Pericardium fibroblast (primary cell): ENCODE data around the gene ARHGEF26. TPM values are rescaled to one million over a fixed set of nuclear protein-coding genes. Genes with fewer than 3 reads are reported as not detected.

ENCODE experiments used
- total RNA-seq: library from RNA; depleted of rRNA; stranded (reverse); fragments of >200 nt; gene quantifications from 2 replicates; pipeline ENCODE4 v1.2.3, GENCODE V29; 2015

Gene ARHGEF26, protein sequence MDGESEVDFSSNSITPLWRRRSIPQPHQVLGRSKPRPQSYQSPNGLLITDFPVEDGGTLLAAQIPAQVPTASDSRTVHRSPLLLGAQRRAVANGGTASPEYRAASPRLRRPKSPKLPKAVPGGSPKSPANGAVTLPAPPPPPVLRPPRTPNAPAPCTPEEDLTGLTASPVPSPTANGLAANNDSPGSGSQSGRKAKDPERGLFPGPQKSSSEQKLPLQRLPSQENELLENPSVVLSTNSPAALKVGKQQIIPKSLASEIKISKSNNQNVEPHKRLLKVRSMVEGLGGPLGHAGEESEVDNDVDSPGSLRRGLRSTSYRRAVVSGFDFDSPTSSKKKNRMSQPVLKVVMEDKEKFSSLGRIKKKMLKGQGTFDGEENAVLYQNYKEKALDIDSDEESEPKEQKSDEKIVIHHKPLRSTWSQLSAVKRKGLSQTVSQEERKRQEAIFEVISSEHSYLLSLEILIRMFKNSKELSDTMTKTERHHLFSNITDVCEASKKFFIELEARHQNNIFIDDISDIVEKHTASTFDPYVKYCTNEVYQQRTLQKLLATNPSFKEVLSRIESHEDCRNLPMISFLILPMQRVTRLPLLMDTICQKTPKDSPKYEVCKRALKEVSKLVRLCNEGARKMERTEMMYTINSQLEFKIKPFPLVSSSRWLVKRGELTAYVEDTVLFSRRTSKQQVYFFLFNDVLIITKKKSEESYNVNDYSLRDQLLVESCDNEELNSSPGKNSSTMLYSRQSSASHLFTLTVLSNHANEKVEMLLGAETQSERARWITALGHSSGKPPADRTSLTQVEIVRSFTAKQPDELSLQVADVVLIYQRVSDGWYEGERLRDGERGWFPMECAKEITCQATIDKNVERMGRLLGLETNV
- total RNA-seq: 4.9 and 7.4 TPM in 2 replicates

DNA sequence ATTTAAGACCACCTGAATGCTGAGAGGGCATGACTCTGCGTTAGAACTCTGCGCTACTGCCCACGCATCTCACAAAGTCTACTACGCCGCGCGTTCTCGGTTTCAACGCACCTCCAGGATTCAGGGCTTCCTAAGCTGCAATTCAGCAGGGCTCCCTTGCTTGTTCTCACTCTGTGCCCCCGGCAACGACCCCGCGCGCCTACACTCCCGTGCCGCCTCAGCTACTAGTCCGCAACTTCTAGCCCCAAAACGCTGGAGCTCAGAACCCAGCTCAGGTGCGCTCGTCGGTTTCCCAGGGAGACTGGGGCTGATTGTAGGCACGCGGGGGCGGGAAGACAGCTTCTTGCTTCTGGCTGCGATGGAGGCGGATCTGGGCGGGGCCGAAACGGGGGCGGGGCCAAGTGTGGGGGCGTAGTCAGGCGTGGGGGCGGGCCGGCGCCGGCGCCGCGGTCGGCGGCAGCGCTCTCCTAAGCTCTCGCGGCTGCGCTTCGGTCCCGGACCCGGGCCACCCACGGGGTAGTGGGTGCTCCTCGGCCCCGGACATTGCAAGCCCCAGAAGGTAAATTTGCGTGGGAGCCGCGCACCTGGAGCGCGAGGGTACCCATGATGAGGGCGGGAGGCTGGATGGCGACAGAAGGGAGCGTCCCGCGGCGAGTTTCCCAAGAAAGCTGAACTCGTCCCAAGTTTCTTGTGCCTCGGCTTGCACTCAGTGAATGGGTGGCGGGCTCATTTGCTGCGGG is at the start of gene ARHGEF26:
ARHGEF26 (plus strand) TSS at position 430 of the 740 bp plus-strand sequence. CDS start 603 bp downstream, outside the sequence.

Other genes starting within 250 kb of the ARHGEF26 start
- 13.6 and 43.3 TPM in 2 replicates for gene DHX36, start 203.1 kb downstream of the ARHGEF26 start, total RNA-seq